GM12878 (cell line): ENCODE results near the gene USP38. TPM values are rescaled to one million over a fixed set of nuclear protein-coding genes. Genes with fewer than 3 reads are reported as not detected.

Experiments
- ATAC-seq: fragments of 200-7000 bp; cut with Tn5 transposase; 3 replicates; pipeline ENCODE4 v1.9.1; 2020; ENCODE audit warnings: mild to moderate bottlenecking, moderate library complexity
- BruUV-seq: library from RNA; stranded (reverse); fragments of 400-500 nt; replicated peaks from 2 replicates; lab custom pipeline; 2021; lab: Mats Ljungman, UMichigan
- CTCF ChIA-PET: fragments of 300-600 bp; sonication (Branson Sonifier 250); formaldehyde crosslinking; extraction: SDS; loops from one replicate; lab custom pipeline; 2021; ENCODE audit warnings: inconsistent platforms; lab: Yijun Ruan, JAX
- POLR2A ChIA-PET: fragments of 350-600 bp; formaldehyde crosslinking; extraction: SDS; loops from one replicate; lab custom pipeline; 2021; ENCODE audit warnings: inconsistent platforms; lab: Charles Lee
- RAD21 ChIA-PET: fragments of 300-600 bp; sonication (Branson Sonifier 250); formaldehyde crosslinking; loops from one replicate; lab custom pipeline; 2023; ENCODE audit warnings: antibody characterized with exemption; ENCODE audit not compliant: unreplicated experiment; lab: Charles Lee
- SMC1A ChIA-PET: fragments of 300-600 bp; sonication (Branson Sonifier 250); formaldehyde crosslinking; loops from one replicate; lab custom pipeline; 2023; ENCODE audit not compliant: unreplicated experiment, uncharacterized antibody; lab: Charles Lee
- DNase-seq: peaks from one replicate; pipeline ENCODE4 v3.0.0-alpha.2; 2011; ENCODE audit warnings: low read depth, low spot score
- FAIRE-seq: peaks from 3 replicates; lab custom pipeline; 2011; peaks lifted over from hg19 to GRCh38; lab: Jason Lieb, UNC
- H2AFZ ChIP-seq: 2 replicates; pipeline ENCODE4 v1.6.0; 2011; ENCODE audit warnings: low read depth, low read length, control low read depth; ENCODE audit not compliant: control insufficient read depth
- H3K27ac ChIP-seq: 2 replicates; pipeline ENCODE4 v1.5.1; 2011; ENCODE audit warnings: control low read depth; ENCODE audit not compliant: control insufficient read depth, insufficient read depth
- H3K27me3 ChIP-seq, 2 experiments: replicated peaks in 1 of 2; 2 replicates each; pipeline versions ENCODE4 v1.6.0 to v1.6.1; 2011; ENCODE audit warnings: low read length in 1 of 2; ENCODE audit not compliant: control insufficient read depth in 2 of 2, insufficient read depth in 2 of 2
- H3K36me3 ChIP-seq, 2 experiments: 2 replicates each; pipeline ENCODE4 v1.5.1; 2011; ENCODE audit warnings: low read length in 1 of 2; ENCODE audit not compliant: control insufficient read depth in 2 of 2, insufficient read depth in 2 of 2
- H3K4me1 ChIP-seq: 2 replicates; pipeline ENCODE4 v1.6.1; 2011; ENCODE audit warnings: mild to moderate bottlenecking, low read length, moderate library complexity, mixed read lengths; ENCODE audit not compliant: control insufficient read depth, insufficient read depth
- H3K4me2 ChIP-seq: 2 replicates; pipeline ENCODE4 v1.6.0; 2011; ENCODE audit warnings: control low read depth; ENCODE audit not compliant: control insufficient read depth, insufficient read depth
- H3K4me3 ChIP-seq: fragments of 200-600 bp; sonication (generic); 2 replicates; pipeline ENCODE4 v1.5.1; 2016
- H3K79me2 ChIP-seq: 2 replicates; pipeline ENCODE4 v1.6.0; 2011; ENCODE audit warnings: low read length; ENCODE audit not compliant: control insufficient read depth, insufficient read depth
- H3K9ac ChIP-seq: 2 replicates; pipeline ENCODE4 v1.8.0; 2011; ENCODE audit warnings: low read length, control low read depth, mixed read lengths; ENCODE audit not compliant: control insufficient read depth, insufficient read depth
- H3K9me3 ChIP-seq: replicated peaks from 3 replicates; pipeline ENCODE4 v1.5.1; 2011; ENCODE audit warnings: mild to moderate bottlenecking, low read length; ENCODE audit not compliant: control insufficient read depth, insufficient read depth
- H4K20me1 ChIP-seq: 2 replicates; pipeline ENCODE4 v1.6.0; 2011; ENCODE audit not compliant: control insufficient read depth, insufficient read depth
- BHLHE40 ChIP-seq, 2 experiments: fragments of 450-650 bp in 1 of 2; IDR thresholded peaks; 2 replicates each; pipeline ENCODE4 v1.6.1; 2011 to 2017; ENCODE audit warnings: low read depth in 2 of 2, borderline replicate concordance in 1 of 2, improper control_type of control experiment in 1 of 2, low read length in 1 of 2, mild to moderate bottlenecking in 1 of 2
- CHD2 ChIP-seq: IDR thresholded peaks from 2 replicates; pipeline ENCODE4 v1.6.1; 2011; ENCODE audit warnings: low read depth, low read length, improper control_type of control experiment, borderline replicate concordance
- HDAC6 ChIP-seq: fragments of 200-600 bp; sonication (generic); IDR thresholded peaks from one replicate; pipeline ENCODE4 v1.8.0; 2017; ENCODE audit warnings: antibody characterized with exemption; ENCODE audit not compliant: unreplicated experiment
- MTA3 ChIP-seq: IDR thresholded peaks from 2 replicates; pipeline ENCODE4 v1.6.1; 2012; ENCODE audit warnings: low read length, inconsistent platforms, borderline replicate concordance
- NFYA ChIP-seq: IDR thresholded peaks from 2 replicates; pipeline ENCODE4 v1.6.1; 2011; ENCODE audit warnings: low read depth, mild to moderate bottlenecking, low read length, improper control_type of control experiment, borderline replicate concordance
- PAX8 ChIP-seq: fragments of 450-650 bp; IDR thresholded peaks from 2 replicates; pipeline ENCODE4 v1.6.1; 2017; ENCODE audit warnings: mild to moderate bottlenecking, moderate library complexity
- POLR2AphosphoS2 ChIP-seq: IDR thresholded peaks from 2 replicates; pipeline ENCODE4 v1.6.1; 2011; ENCODE audit warnings: low read depth, mild to moderate bottlenecking, low read length, improper control_type of control experiment, moderate library complexity
- SIX5 ChIP-seq: IDR thresholded peaks from 2 replicates; pipeline ENCODE4 v1.6.1; 2011; ENCODE audit warnings: mild to moderate bottlenecking, low read depth, low read length, moderate library complexity; ENCODE audit not compliant: severe bottlenecking
- YY1 ChIP-seq: IDR thresholded peaks from 2 replicates; pipeline ENCODE4 v1.6.1; 2011; ENCODE audit warnings: low read depth, mild to moderate bottlenecking, low read length
- ZNF24 ChIP-seq: fragments of 450-650 bp; IDR thresholded peaks from 2 replicates; pipeline ENCODE4 v1.6.1; 2017; ENCODE audit warnings: antibody characterized with exemption, mild to moderate bottlenecking
- ZNF622 ChIP-seq: fragments of 450-650 bp; IDR thresholded peaks from 2 replicates; pipeline ENCODE4 v1.6.1; 2017; ENCODE audit warnings: mild to moderate bottlenecking, inconsistent platforms
- WGBS: methylation state at CpG from one replicate; pipeline ENCODE4 v1.1.6; 2016; ENCODE audit warnings: low lambda C conversion rate; ENCODE audit not compliant: insufficient replicate concordance, insufficient coverage; ENCODE audit errors: missing lambda C conversion rate; 5-methylcytosine and 5-hydroxymethylcytosine counted together
- in situ Hi-C: fragments of 300-500 bp; cut with MboI; formaldehyde crosslinking; loops from 9 replicates; pipeline ENCODE4 v1.14.3; 2018; ENCODE audit warnings: mixed read lengths
- intact Hi-C: fragments of 100-400 bp; cut with micrococcal nuclease; formaldehyde crosslinking; loops from one replicate; pipeline ENCODE4 v1.14.2; 2022; ENCODE audit not compliant: unreplicated experiment
- polyA plus RNA-seq, 11 experiments: library from polyadenylated mRNA; depleted of rRNA in 4 of 11; unstranded in 6 of 11; stranded (reverse) in 5 of 11; fragments of >200 nt; fragmentation: Nextera tagmentation in 4 of 11; fragmentation: Illumina TruSeq in 1 of 11; extraction: Ambion mirVana in 4 of 11; extraction: Trizol in 1 of 11; gene quantifications; 1 replicate in 1 of 11; 2 replicates in 10 of 11; pipeline versions ENCODE4 v1.2.1 to v1.2.3, GENCODE V29; 2011 to 2016; ENCODE audit warnings: inconsistent platforms in 2 of 11, missing spikeins in 2 of 11, low read depth in 1 of 11
- total RNA-seq, 4 experiments: library from RNA; depleted of rRNA in 3 of 4; stranded (reverse); fragments of >200 nt in 3 of 4; fragmentation: Illumina TruSeq in 1 of 4; extraction: Trizol in 1 of 4; gene quantifications; 2 replicates each; pipeline versions ENCODE4 v1.2.1 to v1.2.3, GENCODE V29; 2013 to 2021
- TF ChIP-seq, protein P1 (sequence below): IDR thresholded peaks from 2 replicates; pipeline ENCODE4 v1.6.1; 2011; ENCODE audit warnings: borderline replicate concordance, low read depth, mild to moderate bottlenecking, moderate library complexity, low read length; ENCODE audit not compliant: insufficient read depth, poor library complexity, severe bottlenecking
- TF ChIP-seq, protein P2 (sequence below): fragments of 450-650 bp; formaldehyde crosslinking; IDR thresholded peaks from 2 replicates; pipeline ENCODE4 v1.4.0; 2022; ENCODE audit warnings: mild to moderate bottlenecking, moderate library complexity

The USP38 gene
- total and polyA plus RNA-seq, 10 of the 15 experiments (the other 5 are each of a cell fraction or from before 2014, with no cell fraction given), result 4.4 to 19.0 (median 14.7) TPM

DNA sequence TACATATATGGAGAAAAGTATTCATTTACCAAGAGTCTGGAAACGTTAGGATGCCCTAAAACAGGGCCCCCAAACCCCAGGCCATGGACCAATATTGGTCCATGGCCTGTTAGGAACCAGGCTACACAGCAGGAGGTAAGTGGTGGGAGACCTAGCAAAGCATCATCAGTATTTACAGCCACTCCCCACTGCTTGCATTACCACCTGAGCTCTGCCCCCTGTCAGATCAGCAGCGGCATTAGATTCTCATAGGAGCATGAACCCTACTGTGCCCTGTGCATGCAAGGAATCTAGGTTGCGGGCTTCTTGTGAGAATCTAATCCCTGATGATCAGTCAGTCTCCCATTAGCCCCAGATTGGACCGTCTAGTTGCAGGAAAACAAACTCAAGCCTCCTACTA lies 62.3 kb downstream of the USP38 start:
- TF ChIP-seq HDAC6, result no peak
- TF ChIP-seq, protein P1, sequence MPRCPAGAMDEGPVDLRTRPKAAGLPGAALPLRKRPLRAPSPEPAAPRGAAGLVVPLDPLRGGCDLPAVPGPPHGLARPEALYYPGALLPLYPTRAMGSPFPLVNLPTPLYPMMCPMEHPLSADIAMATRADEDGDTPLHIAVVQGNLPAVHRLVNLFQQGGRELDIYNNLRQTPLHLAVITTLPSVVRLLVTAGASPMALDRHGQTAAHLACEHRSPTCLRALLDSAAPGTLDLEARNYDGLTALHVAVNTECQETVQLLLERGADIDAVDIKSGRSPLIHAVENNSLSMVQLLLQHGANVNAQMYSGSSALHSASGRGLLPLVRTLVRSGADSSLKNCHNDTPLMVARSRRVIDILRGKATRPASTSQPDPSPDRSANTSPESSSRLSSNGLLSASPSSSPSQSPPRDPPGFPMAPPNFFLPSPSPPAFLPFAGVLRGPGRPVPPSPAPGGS, result no peak
- no peak for TF ChIP-seq ZNF24
- no peak for TF ChIP-seq CHD2
- no peak for TF ChIP-seq SIX5
- no peak for TF ChIP-seq BHLHE40 (IDR thresholded peaks at IDR 0.05; ENCODE audit: borderline replicate concordance in 1 of 2, low read depth in 2 of 2, low read length in 1 of 2)
- no peak for TF ChIP-seq ZNF622
- no peak for TF ChIP-seq POLR2AphosphoS2
- TF ChIP-seq YY1, result no peak
- TF ChIP-seq MTA3, result no peak
- no peak for TF ChIP-seq PAX8
- TF ChIP-seq, protein P2, sequence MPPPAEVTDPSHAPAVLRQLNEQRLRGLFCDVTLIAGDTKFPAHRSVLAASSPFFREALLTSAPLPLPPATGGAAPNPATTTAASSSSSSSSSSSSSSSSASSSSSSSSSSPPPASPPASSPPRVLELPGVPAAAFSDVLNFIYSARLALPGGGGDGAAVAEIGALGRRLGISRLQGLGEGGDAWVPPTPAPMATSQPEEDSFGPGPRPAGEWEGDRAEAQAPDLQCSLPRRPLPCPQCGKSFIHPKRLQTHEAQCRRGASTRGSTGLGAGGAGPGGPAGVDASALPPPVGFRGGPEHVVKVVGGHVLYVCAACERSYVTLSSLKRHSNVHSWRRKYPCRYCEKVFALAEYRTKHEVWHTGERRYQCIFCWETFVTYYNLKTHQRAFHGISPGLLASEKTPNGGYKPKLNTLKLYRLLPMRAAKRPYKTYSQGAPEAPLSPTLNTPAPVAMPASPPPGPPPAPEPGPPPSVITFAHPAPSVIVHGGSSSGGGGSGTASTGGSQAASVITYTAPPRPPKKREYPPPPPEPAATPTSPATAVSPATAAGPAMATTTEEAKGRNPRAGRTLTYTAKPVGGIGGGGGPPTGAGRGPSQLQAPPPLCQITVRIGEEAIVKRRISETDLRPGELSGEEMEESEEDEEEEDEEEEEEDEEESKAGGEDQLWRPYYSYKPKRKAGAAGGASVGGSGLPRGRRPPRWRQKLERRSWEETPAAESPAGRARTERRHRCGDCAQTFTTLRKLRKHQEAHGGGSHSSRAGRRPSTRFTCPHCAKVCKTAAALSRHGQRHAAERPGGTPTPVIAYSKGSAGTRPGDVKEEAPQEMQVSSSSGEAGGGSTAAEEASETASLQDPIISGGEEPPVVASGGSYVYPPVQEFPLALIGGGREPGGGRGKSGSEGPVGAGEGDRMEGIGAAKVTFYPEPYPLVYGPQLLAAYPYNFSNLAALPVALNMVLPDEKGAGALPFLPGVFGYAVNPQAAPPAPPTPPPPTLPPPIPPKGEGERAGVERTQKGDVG (CRISPR knock-in tag), result no peak
- TF ChIP-seq NFYA, result no peak
- no peak overlapping the region for H2AFZ ChIP-seq
- CTCF ChIA-PET, result no interaction called here
- 13% methylated on average over 4 of the region's 4 CpGs for WGBS
- H3K36me3 ChIP-seq, result no peaks in the 10 kb centered on the region
- H3K4me2 ChIP-seq, result no peak overlapping the region
- FAIRE-seq (no peak), ATAC-seq (no peak), DNase-seq (no peak)
- H3K9ac ChIP-seq, result no peak overlapping the region
- H3K27ac ChIP-seq, result no peak overlapping the region
- no peaks in the 10 kb centered on the region for H4K20me1 ChIP-seq
- no peaks in the 10 kb centered on the region for H3K27me3 ChIP-seq
- BruUV-seq, result no TSS peak
- intact Hi-C loops, result no loop called here
- POLR2A ChIA-PET, result no interaction called here
- no peaks in the 10 kb centered on the region for H3K4me1 ChIP-seq
- in situ Hi-C loops, result no loop called here
- no peaks in the 10 kb centered on the region for H3K9me3 ChIP-seq
- RAD21 ChIA-PET, result no interaction called here
- no peak overlapping the region for H3K4me3 ChIP-seq
- SMC1A ChIA-PET, result interaction anchor here (0.9 to 1.1 kb wide), 2 partner anchors 10 to 18 kb away, joined by 3 read pairs; no protein-coding TSS in a partner anchor
- no peaks in the 10 kb centered on the region for H3K79me2 ChIP-seq
